Measurements from ENCODE around the gene GALNT9.
A peak's percentile ranks its signal among the peaks of the same experiment; 100 is the strongest.

Gene GALNT9

GRCh38 chr12:132342251-132343227 lies 13.2 kb upstream of the GALNT9 start:
- TF ChIP-seq SP1 (IDR thresholded peaks at IDR 0.05) (no peak), HDGF (IDR thresholded peaks at IDR 0.05; ENCODE audit: borderline replicate concordance) (no peak), SUZ12 (IDR thresholded peaks at IDR 0.05) (no peak), PKNOX1 (IDR thresholded peaks at IDR 0.05) (peak; percentile 81), FOXK2 (IDR thresholded peaks at IDR 0.05) (no peak), BHLHE40 (IDR thresholded peaks at IDR 0.05; ENCODE audit: borderline replicate concordance) (no peak), TARDBP (IDR thresholded peaks at IDR 0.05) (no peak), FOXA1 (IDR thresholded peaks at IDR 0.05) (no peak)
- CTCF ChIA-PET: interaction anchor here (1.5 kb wide), 1 partner anchor 9 kb away, joined by 5 read pairs; no protein-coding TSS in a partner anchor
- peak; percentile 57 for DNase-seq (ENCODE audit: extremely low spot score)
- POLR2A ChIA-PET: no interaction called here

GRCh38 chr12:132341318-132342050 lies 12.1 kb upstream of the GALNT9 start:
- ChIA-PET CTCF (no interaction called here), POLR2A (no interaction called here)
- TF ChIP-seq CTBP1 (IDR thresholded peaks at IDR 0.05; ENCODE audit: borderline replicate concordance) (no peak), PKNOX1 (IDR thresholded peaks at IDR 0.05) (no peak), L3MBTL2 (conservative IDR thresholded peaks at IDR 0.05) (no peak), BHLHE40 (IDR thresholded peaks at IDR 0.05; ENCODE audit: borderline replicate concordance) (no peak), FOXM1 (IDR thresholded peaks at IDR 0.05; ENCODE audit: borderline replicate concordance) (no peak), HDGF (IDR thresholded peaks at IDR 0.05; ENCODE audit: borderline replicate concordance) (no peak), LEF1 (IDR thresholded peaks at IDR 0.05; ENCODE audit: borderline replicate concordance) (no peak), ARNT (IDR thresholded peaks at IDR 0.05) (no peak), ZNF384 (IDR thresholded peaks at IDR 0.05) (no peak), ELF4 (IDR thresholded peaks at IDR 0.05) (no peak), FOXK2 (IDR thresholded peaks at IDR 0.05) (no peak), SUZ12 (IDR thresholded peaks at IDR 0.05) (no peak), FOXA1 (IDR thresholded peaks at IDR 0.05) (no peak), TARDBP (IDR thresholded peaks at IDR 0.05) (no peak), NFRKB (IDR thresholded peaks at IDR 0.05) (no peak), SP1 (IDR thresholded peaks at IDR 0.05) (no peak)

GRCh38 chr12:132340266-132341035 lies 11.1 kb upstream of the GALNT9 start:
- POLR2A ChIA-PET: no interaction called here
- no peak for DNase-seq (ENCODE audit: extremely low spot score)
- TF ChIP-seq FOXM1 (IDR thresholded peaks at IDR 0.05; ENCODE audit: borderline replicate concordance) (no peak), BHLHE40 (IDR thresholded peaks at IDR 0.05; ENCODE audit: borderline replicate concordance) (no peak), ARNT (IDR thresholded peaks at IDR 0.05) (no peak), TARDBP (IDR thresholded peaks at IDR 0.05) (no peak), HDGF (IDR thresholded peaks at IDR 0.05; ENCODE audit: borderline replicate concordance) (no peak), NFRKB (IDR thresholded peaks at IDR 0.05) (no peak), ELF4 (IDR thresholded peaks at IDR 0.05) (no peak), CTBP1 (IDR thresholded peaks at IDR 0.05; ENCODE audit: borderline replicate concordance) (no peak)
- CTCF ChIA-PET: no interaction called here

More at GRCh38 chr12:132341318-132342050, 12.1 kb upstream of the GALNT9 start:
- no peak for DNase-seq (ENCODE audit: extremely low spot score)

GRCh38 chr12:132339856-132340255 lies 10.5 kb upstream of the GALNT9 start:
- TF ChIP-seq NFRKB (IDR thresholded peaks at IDR 0.05): no peak
- TF ChIP-seq CTBP1 (IDR thresholded peaks at IDR 0.05; ENCODE audit: borderline replicate concordance): no peak
- no peak for TF ChIP-seq FOXK2 (IDR thresholded peaks at IDR 0.05)
- TF ChIP-seq FOXA1 (IDR thresholded peaks at IDR 0.05): no peak
- no peak for TF ChIP-seq PKNOX1 (IDR thresholded peaks at IDR 0.05)
- no peak for TF ChIP-seq LEF1 (IDR thresholded peaks at IDR 0.05; ENCODE audit: borderline replicate concordance)
- no peak for TF ChIP-seq ELF4 (IDR thresholded peaks at IDR 0.05)
- no peak for TF ChIP-seq ZNF384 (IDR thresholded peaks at IDR 0.05)
- TF ChIP-seq L3MBTL2 (conservative IDR thresholded peaks at IDR 0.05): no peak
- TF ChIP-seq BHLHE40 (IDR thresholded peaks at IDR 0.05; ENCODE audit: borderline replicate concordance): no peak
- TF ChIP-seq SUZ12 (IDR thresholded peaks at IDR 0.05): no peak
- TF ChIP-seq FOXM1 (IDR thresholded peaks at IDR 0.05; ENCODE audit: borderline replicate concordance): no peak
- TF ChIP-seq TARDBP (IDR thresholded peaks at IDR 0.05): no peak
- no peak for TF ChIP-seq SP1 (IDR thresholded peaks at IDR 0.05)
- CTCF ChIA-PET: no interaction called here
- DNase-seq (ENCODE audit: extremely low spot score): no peak
- POLR2A ChIA-PET: no interaction called here

- CTCF ChIA-PET: no interaction called here
- no peak for TF ChIP-seq SUZ12 (IDR thresholded peaks at IDR 0.05)
- TF ChIP-seq FOXM1 (IDR thresholded peaks at IDR 0.05; ENCODE audit: borderline replicate concordance): no peak
- TF ChIP-seq ELF4 (IDR thresholded peaks at IDR 0.05): no peak
- no peak for TF ChIP-seq CTBP1 (IDR thresholded peaks at IDR 0.05; ENCODE audit: borderline replicate concordance)
- TF ChIP-seq LEF1 (IDR thresholded peaks at IDR 0.05; ENCODE audit: borderline replicate concordance): no peak
- TF ChIP-seq FOXA1 (IDR thresholded peaks at IDR 0.05): no peak
- TF ChIP-seq HDGF (IDR thresholded peaks at IDR 0.05; ENCODE audit: borderline replicate concordance): no peak
- no peak for TF ChIP-seq TARDBP (IDR thresholded peaks at IDR 0.05)
- TF ChIP-seq BHLHE40 (IDR thresholded peaks at IDR 0.05; ENCODE audit: borderline replicate concordance): no peak
- no peak for TF ChIP-seq FOXK2 (IDR thresholded peaks at IDR 0.05)
- TF ChIP-seq NFRKB (IDR thresholded peaks at IDR 0.05): no peak
- no peak for TF ChIP-seq PKNOX1 (IDR thresholded peaks at IDR 0.05)
- no peak for TF ChIP-seq SP1 (IDR thresholded peaks at IDR 0.05)
- no peak for TF ChIP-seq L3MBTL2 (conservative IDR thresholded peaks at IDR 0.05)
- no peak for TF ChIP-seq ARNT (IDR thresholded peaks at IDR 0.05)
- TF ChIP-seq ZNF384 (IDR thresholded peaks at IDR 0.05): no peak
- POLR2A ChIA-PET: no interaction called here
- no peak for DNase-seq (ENCODE audit: extremely low spot score)
Measured at GRCh38 chr12:132338781-132339180, 9.4 kb upstream of the GALNT9 start.

Data from HEK293T (cell line).